Mesendoderm (in vitro differentiated cells): ENCODE results near the gene ZNF423.

Experiments used
- DNase-seq: peaks from one replicate; pipeline ENCODE4 v3.0.0; 2013
- H2AK5ac ChIP-seq: 2 replicates; pipeline ENCODE4 v1.6.1; 2013; ENCODE audit warnings: low read length, inconsistent platforms
- H2BK120ac ChIP-seq: 2 replicates; pipeline ENCODE4 v1.6.1; 2013; ENCODE audit warnings: low read depth, mild to moderate bottlenecking, low read length, moderate library complexity, mixed read lengths
- H2BK15ac ChIP-seq: replicated peaks from 2 replicates; pipeline ENCODE4 v1.6.1; 2013; ENCODE audit warnings: low read depth, mild to moderate bottlenecking, moderate library complexity
- H2BK5ac ChIP-seq: 2 replicates; pipeline ENCODE4 v1.6.1; 2013; ENCODE audit warnings: low read length, inconsistent platforms
- H3K18ac ChIP-seq: 2 replicates; pipeline ENCODE4 v1.6.1; 2013; ENCODE audit warnings: mild to moderate bottlenecking, low read length, mixed read lengths
- H3K23ac ChIP-seq: one replicate; pipeline ENCODE4 v1.6.1; 2013; ENCODE audit warnings: low read length
- H3K27ac ChIP-seq: 2 replicates; pipeline ENCODE4 v1.5.1; 2013; ENCODE audit warnings: low read depth, mild to moderate bottlenecking, inconsistent platforms, low read length, moderate library complexity
- H3K27me3 ChIP-seq: 2 replicates; pipeline ENCODE4 v1.6.1; 2013; ENCODE audit warnings: low read length, control low read depth, mild to moderate bottlenecking, inconsistent platforms; ENCODE audit not compliant: insufficient read depth, poor library complexity
- H3K36me3 ChIP-seq: 2 replicates; pipeline ENCODE4 v1.6.1; 2013; ENCODE audit warnings: low read length, inconsistent platforms; ENCODE audit not compliant: control insufficient read depth, insufficient read depth
- H3K4ac ChIP-seq: one replicate; pipeline ENCODE4 v1.6.1; 2013; ENCODE audit warnings: low read depth, mild to moderate bottlenecking, low read length, moderate library complexity
- H3K4me1 ChIP-seq: 2 replicates; pipeline ENCODE4 v1.6.1; 2013; ENCODE audit warnings: low read depth, low read length, inconsistent platforms; ENCODE audit not compliant: control insufficient read depth
- H3K4me2 ChIP-seq: 2 replicates; pipeline ENCODE4 v1.6.1; 2013; ENCODE audit warnings: low read length
- H3K4me3 ChIP-seq: 2 replicates; pipeline ENCODE4 v1.5.1; 2013; ENCODE audit warnings: mild to moderate bottlenecking, low read length
- H3K56ac ChIP-seq: one replicate; pipeline ENCODE4 v1.6.1; 2013; ENCODE audit warnings: low read length
- H3K79me1 ChIP-seq: 2 replicates; pipeline ENCODE4 v1.6.1; 2013; ENCODE audit warnings: low read length, inconsistent platforms
- H3K79me2 ChIP-seq: 2 replicates; pipeline ENCODE4 v1.6.1; 2013; ENCODE audit warnings: mild to moderate bottlenecking, low read length; ENCODE audit not compliant: control insufficient read depth, insufficient read depth
- H3K9ac ChIP-seq: 2 replicates; pipeline ENCODE4 v1.6.1; 2013; ENCODE audit warnings: low read length, inconsistent platforms
- H4K5ac ChIP-seq: one replicate; pipeline ENCODE4 v1.6.1; 2013; ENCODE audit warnings: low read length
- H4K8ac ChIP-seq: one replicate; pipeline ENCODE4 v1.6.1; 2013; ENCODE audit warnings: low read depth, mild to moderate bottlenecking, control low read depth, low read length, moderate library complexity
- WGBS: extraction: QIAGEN DNeasy Blood & Tissue Kit; methylation state at CpG from one replicate; pipeline ENCODE4 v1.1.7; 2013; ENCODE audit warnings: low lambda C conversion rate, missing lambda C conversion rate; ENCODE audit not compliant: insufficient coverage; ENCODE audit errors: extremely low coverage; 5-methylcytosine and 5-hydroxymethylcytosine counted together

ZNF423 gene

DNA sequence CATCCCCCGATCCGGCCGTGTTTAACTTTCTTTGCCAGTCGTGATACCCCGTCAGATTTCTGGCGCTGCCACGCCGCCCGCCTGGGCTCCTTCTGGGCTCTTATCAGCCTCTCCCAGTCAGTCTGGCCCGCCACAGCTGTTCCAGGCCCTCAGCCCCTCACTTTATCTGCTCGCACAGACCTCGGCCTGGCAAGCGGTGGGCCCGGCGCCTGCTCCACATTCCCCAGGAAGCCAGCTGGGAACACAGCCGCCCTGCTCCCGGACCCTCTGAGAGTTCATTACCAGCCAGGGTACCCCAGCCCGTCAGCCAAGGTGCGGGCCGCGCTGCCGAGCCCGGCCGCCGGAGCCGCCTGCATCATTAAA, 157.5 kb downstream of the ZNF423 start:
- no peak overlapping the region for H3K23ac ChIP-seq
- no peak overlapping the region for H2AK5ac ChIP-seq
- H3K9ac ChIP-seq: peak overlapping the region; percentile 1
- H3K4ac ChIP-seq: peak overlapping the region; percentile 96
- peak overlapping the region; percentile 99 for H4K8ac ChIP-seq
- peak overlapping the region; percentile 85 for H3K56ac ChIP-seq
- H3K4me2 ChIP-seq: no peak overlapping the region
- H3K36me3 ChIP-seq: no peaks in the 10 kb centered on the region
- H4K5ac ChIP-seq: no peak overlapping the region
- DNase-seq: peak; percentile 74
- peak overlapping the region; percentile 89 for H2BK120ac ChIP-seq
- peak overlapping the region; percentile 9 for H2BK15ac ChIP-seq
- WGBS: no CpG with 5 or more reads among the region's 26 CpGs
- no peaks in the 10 kb centered on the region for H3K27me3 ChIP-seq
- H3K4me3 ChIP-seq: no peak overlapping the region
- peaks cover 40% of the 10 kb centered on the region for H3K4me1 ChIP-seq
- H3K18ac ChIP-seq: peak overlapping the region; percentile 98
- H3K79me2 ChIP-seq: no peaks in the 10 kb centered on the region
- H3K79me1 ChIP-seq: peaks cover 2% of the 10 kb centered on the region
- peak overlapping the region; percentile 85 for H3K27ac ChIP-seq
- H2BK5ac ChIP-seq: peak overlapping the region; percentile 5

DNA sequence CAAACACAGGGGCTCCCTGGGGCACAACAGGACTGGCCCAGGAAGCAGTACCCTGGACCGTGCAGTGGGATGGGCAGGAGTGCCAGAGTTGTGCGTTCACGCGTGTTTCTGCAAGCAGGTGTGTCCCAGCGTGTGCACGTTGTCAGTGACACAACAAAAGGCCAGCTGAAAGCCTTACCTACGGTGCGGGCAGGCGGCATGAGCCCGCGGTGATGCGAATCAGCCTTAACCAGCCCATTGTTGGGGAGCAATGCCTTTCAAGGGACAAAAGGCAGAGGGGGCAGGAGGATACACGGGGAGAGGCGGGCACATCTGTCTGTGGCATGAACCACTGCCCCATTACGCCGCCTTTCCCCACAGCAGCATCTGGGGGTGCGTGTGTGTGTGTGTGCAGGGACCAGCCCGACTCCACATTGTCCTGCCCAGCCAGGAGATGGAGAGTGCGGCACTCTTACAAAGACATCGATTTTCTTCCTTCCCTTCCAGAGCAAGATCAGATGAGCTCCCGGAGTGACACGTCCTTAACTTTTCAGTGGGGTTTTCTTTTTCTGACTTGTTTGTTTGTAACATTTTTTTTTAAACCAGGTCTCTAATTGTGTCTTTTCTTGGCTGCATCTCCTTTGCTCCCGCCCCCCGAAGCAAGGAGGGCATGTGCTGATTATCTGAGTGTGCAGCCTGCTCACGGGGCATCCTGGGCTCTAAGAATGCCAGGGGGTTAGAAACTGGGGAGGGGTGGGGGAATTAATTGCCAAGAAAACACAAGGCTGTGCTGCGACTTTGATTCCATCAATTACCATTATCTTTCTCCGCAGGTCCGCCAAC, 158.1 kb downstream of the ZNF423 start:
- H3K18ac ChIP-seq: peak overlapping the region; percentile 98
- DNase-seq: no peak
- no peak overlapping the region for H4K8ac ChIP-seq
- H3K79me2 ChIP-seq: no peaks in the 10 kb centered on the region
- WGBS: no CpG with 5 or more reads among the region's 28 CpGs
- H3K23ac ChIP-seq: peak overlapping the region; percentile 75
- H2BK120ac ChIP-seq: peak overlapping the region; percentile 89
- peaks cover 40% of the 10 kb centered on the region for H3K4me1 ChIP-seq
- H3K9ac ChIP-seq: peak overlapping the region; percentile 43
- H4K5ac ChIP-seq: no peak overlapping the region
- peaks cover 2% of the 10 kb centered on the region for H3K79me1 ChIP-seq
- peak overlapping the region; percentile 85 for H3K56ac ChIP-seq
- H2BK5ac ChIP-seq: peak overlapping the region; percentile 88
- H3K4me3 ChIP-seq: no peak overlapping the region
- H3K4me2 ChIP-seq: no peak overlapping the region
- peak overlapping the region; percentile 98 for H3K27ac ChIP-seq
- peak overlapping the region; percentile 89 for H2AK5ac ChIP-seq
- peak overlapping the region; percentile 9 for H2BK15ac ChIP-seq
- H3K4ac ChIP-seq: peak overlapping the region; percentile 96
- H3K36me3 ChIP-seq: no peaks in the 10 kb centered on the region
- no peaks in the 10 kb centered on the region for H3K27me3 ChIP-seq

- peak overlapping the region; percentile 82 for H3K23ac ChIP-seq
- peak overlapping the region; percentile 98 for H3K18ac ChIP-seq
- H3K27me3 ChIP-seq: no peaks in the 10 kb centered on the region
- peaks cover 40% of the 10 kb centered on the region for H3K4me1 ChIP-seq
- H3K4ac ChIP-seq: peak overlapping the region; percentile 78
- peak; percentile 97 for DNase-seq
- peak overlapping the region; percentile 16 for H4K5ac ChIP-seq
- peak overlapping the region; percentile 85 for H3K56ac ChIP-seq
- H3K4me2 ChIP-seq: no peak overlapping the region
- H3K4me3 ChIP-seq: no peak overlapping the region
- peak overlapping the region; percentile 44 for H3K9ac ChIP-seq
- H3K36me3 ChIP-seq: no peaks in the 10 kb centered on the region
- H3K79me2 ChIP-seq: no peaks in the 10 kb centered on the region
- peak overlapping the region; percentile 98 for H3K27ac ChIP-seq
- peaks cover 3% of the 10 kb centered on the region for H3K79me1 ChIP-seq
- peak overlapping the region; percentile 84 for H2BK120ac ChIP-seq
- WGBS: no CpG with 5 or more reads among the region's 14 CpGs
- H4K8ac ChIP-seq: no peak overlapping the region
- no peak overlapping the region for H2BK15ac ChIP-seq
- H2BK5ac ChIP-seq: peak overlapping the region; percentile 10
- peak overlapping the region; percentile 1 for H2AK5ac ChIP-seq
Observed at GRCh38 chr16:49696414-49697101, 159.4 kb downstream of the ZNF423 start.

- WGBS: no CpG with 5 or more reads among the region's 5 CpGs
- Histone ChIP-seq H2AK5ac (peak overlapping the region; percentile 1), H3K36me3 (no peaks in the 10 kb centered on the region), H3K27ac (peak overlapping the region; percentile 98), H3K23ac (no peak overlapping the region), H3K79me1 (peaks cover 3% of the 10 kb centered on the region), H3K4me3 (no peak overlapping the region), H2BK5ac (peak overlapping the region; percentile 10), H4K5ac (peak overlapping the region; percentile 16), H3K79me2 (no peaks in the 10 kb centered on the region), H3K4me1 (peaks cover 35% of the 10 kb centered on the region), H3K4me2 (no peak overlapping the region), H2BK120ac (peak overlapping the region; percentile 64), H3K56ac (peak overlapping the region; percentile 85), H4K8ac (no peak overlapping the region), H3K27me3 (no peaks in the 10 kb centered on the region), H3K4ac (peak overlapping the region; percentile 61), H2BK15ac (no peak overlapping the region), H3K9ac (peak overlapping the region; percentile 44), H3K18ac (peak overlapping the region; percentile 98)
- no peak for DNase-seq
Observed at GRCh38 chr16:49695782-49696413, 160.0 kb downstream of the ZNF423 start.

GRCh38 chr16:49693445-49693844, 162.5 kb downstream of the ZNF423 start:
- Histone ChIP-seq H3K23ac (no peak overlapping the region), H3K4me2 (no peak overlapping the region), H3K4ac (no peak overlapping the region), H2BK5ac (no peak overlapping the region), H2BK120ac (no peak overlapping the region), H4K8ac (no peak overlapping the region), H4K5ac (no peak overlapping the region), H3K4me1 (peaks cover 24% of the 10 kb centered on the region), H3K27ac (no peak overlapping the region), H3K36me3 (no peaks in the 10 kb centered on the region), H2AK5ac (no peak overlapping the region), H3K79me2 (no peaks in the 10 kb centered on the region), H3K27me3 (no peaks in the 10 kb centered on the region), H3K56ac (no peak overlapping the region), H2BK15ac (no peak overlapping the region), H3K9ac (no peak overlapping the region), H3K18ac (no peak overlapping the region), H3K4me3 (no peak overlapping the region), H3K79me1 (peaks cover 3% of the 10 kb centered on the region)
- WGBS: no CpG with 5 or more reads among the region's 5 CpGs
- no peak for DNase-seq
